ENCODE measurements around the gene PWWP2B. TPM values are rescaled to one million over a fixed set of nuclear protein-coding genes. Genes with fewer than 3 reads are reported as not detected.

Gene PWWP2B
- total RNA-seq, 2 experiments from 2014 or later, result 3.5 to 3.8 TPM

DNA sequence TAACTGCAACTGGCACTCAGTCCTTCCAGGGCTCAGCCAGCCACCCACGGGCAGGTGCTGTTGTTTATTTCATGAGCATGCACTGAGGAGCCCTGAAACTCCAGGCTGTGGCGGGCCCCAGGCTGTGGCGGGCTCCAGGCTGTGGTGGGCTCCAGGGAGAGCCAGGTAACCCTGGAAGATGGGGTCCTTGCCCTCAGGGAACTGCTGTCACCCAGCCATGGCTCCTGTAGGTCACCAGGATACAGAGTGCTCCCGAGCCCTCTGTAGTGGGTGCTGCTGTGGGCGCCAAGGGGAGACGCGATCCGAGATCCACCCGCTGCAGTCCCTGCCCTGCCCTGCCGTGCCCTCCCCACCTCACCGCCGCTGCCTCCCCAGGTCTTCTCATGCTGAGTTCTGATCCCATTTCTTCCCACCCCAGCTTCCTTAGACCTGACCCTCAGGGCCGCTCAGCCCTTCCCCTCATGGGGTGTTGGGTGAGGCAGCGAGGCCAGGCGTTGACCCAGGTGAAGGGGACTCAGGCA, 35.4 kb upstream of the PWWP2B start:
- ChIA-PET CTCF (interaction anchor here (1.3 to 1.5 kb wide), 2 partner anchors 12 to 142 kb away, joined by 3 to 4 read pairs; no protein-coding TSS in a partner anchor), POLR2A (no interaction called here)

DNA sequence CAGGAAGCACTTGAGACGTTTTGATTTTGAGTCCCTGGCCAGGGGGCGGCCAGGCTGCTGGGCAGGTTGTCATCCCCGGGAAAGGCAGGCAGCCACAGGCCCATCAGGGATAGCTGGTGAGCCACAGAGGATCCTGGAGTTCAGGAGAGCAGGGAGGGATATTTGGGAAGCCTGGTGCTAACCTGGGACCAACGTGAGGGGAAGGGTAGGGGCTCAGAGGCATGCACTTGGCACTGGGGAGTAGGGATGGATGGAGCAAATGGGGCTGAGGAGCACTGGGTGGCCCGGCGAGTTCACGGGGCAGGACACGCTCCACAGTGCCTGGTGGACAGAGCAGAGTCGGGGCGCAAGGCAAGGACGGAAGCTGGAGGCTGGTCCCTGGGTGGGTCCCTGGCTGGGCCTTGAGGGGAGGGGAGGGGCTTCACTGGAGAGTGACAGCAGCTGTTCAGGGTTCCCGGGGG, 34.8 kb upstream of the PWWP2B start:
- ChIA-PET CTCF (no interaction called here), POLR2A (no interaction called here)

DNA sequence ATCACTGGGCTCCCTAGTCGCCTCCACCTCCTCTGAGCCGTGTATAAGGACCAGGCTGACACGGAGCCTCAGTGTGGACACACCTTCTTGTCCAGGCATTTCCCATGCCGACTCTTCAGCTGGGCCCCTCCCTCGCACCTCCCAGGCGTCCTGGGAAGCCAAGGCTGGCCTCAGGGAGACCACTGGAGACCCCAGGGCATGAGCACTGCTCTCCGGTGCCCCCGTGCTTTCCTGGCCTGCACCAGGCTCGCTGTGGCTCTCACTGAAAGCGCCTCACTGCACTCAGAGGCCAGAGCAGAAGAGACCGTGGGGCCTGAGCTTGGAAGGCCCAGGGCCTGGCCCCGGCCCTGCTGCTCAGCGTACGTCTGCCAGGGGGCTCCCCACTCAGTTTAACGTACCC, 33.6 kb upstream of the PWWP2B start:
- ChIA-PET CTCF (no interaction called here), POLR2A (no interaction called here)

DNA sequence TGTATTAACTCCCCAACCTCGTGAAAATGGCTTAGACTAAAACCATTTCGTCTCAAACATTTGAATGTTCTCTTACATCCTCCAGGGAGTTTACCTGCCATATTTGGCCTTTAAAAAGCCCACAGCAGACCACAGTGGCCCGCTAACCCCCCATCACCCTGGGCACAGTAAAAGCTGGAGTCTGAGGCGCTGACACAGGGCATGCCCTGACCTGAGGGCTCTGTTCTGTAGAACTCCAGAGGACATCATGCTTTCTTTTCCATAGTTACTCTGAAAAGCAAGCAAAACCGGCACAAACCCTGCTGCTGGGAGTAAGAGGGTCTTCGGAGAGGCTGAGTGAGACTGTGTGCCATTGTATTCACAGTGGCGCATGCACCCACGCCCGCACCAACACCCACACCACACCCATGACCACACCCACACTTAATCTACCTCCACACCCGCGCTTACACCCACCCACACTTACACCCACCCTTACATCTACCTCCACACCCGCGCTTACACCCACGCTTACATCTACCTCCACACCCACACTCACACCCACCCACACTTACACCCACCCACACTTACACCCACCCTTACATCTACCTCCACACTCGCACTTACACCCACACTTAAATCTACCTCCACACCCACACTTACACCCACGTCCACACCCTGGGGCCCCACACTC, 32.9 kb upstream of the PWWP2B start:
- POLR2A ChIA-PET, result no interaction called here
- CTCF ChIA-PET, result interaction anchor here (0.6 kb wide), 1 partner anchor 1086 kb away, joined by 3 read pairs; no protein-coding TSS in a partner anchor

DNA sequence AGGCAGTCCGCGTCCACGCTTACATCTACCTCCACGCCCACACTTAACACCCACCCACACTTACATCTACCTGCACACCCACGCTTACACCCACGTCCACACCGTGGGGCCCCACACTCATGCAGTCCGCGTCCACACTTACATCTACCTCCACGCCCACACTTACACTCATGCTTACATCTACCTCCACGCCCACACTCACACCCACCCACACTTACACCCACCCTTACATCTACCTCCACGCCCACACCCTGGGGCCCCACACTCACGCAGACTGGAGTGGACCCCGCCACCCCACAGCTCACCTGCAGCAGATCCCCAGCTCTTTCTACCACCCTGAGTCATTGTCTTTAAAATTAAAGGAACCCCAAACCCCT, 32.4 kb upstream of the PWWP2B start:
- CTCF ChIA-PET, result interaction anchor here (0.6 kb wide), 1 partner anchor 1085 kb away, joined by 3 read pairs; no protein-coding TSS in a partner anchor
- POLR2A ChIA-PET, result no interaction called here

DNA sequence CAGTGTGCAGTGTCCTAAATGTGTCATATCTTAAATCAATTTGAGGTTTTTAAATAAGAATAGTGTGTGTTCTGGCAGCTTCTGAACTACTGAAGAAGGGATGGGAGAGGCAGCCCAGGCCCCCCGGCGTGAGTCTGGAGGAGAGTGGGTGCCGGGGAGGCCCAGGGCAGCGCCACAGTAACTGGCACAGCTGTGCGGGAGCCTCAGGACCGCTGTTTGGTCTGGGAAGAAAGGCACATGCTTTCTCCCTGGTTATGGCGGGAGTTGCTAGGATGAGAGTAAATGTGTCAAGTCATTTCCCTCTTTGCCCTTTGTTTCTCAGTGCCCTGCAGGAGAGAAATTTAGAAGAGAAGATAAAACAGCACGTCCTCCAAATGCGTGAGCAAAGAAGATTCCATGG, 31.9 kb upstream of the PWWP2B start:
- ChIA-PET CTCF (no interaction called here), POLR2A (no interaction called here)

DNA sequence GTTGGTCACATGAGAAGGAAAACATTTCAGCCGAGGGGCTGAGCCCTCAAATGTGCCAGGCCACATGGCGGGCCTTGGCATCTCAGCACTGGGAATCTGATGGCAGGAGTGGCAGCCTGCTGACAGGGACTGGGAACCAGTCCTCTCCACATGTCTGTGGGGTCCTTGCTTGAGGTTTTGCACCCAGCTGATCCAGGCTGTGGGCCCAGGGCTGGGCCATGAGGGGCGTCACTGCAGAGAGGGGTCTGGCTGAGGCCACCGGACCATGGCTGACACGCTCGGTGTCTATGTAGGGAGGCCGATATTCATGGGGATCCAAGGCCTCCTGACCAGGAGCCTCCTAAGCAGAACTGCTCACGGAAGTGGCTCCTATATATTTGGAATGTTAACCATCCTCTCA, 31.0 kb upstream of the PWWP2B start:
- CTCF ChIA-PET, result no interaction called here
- POLR2A ChIA-PET, result no interaction called here

DNA sequence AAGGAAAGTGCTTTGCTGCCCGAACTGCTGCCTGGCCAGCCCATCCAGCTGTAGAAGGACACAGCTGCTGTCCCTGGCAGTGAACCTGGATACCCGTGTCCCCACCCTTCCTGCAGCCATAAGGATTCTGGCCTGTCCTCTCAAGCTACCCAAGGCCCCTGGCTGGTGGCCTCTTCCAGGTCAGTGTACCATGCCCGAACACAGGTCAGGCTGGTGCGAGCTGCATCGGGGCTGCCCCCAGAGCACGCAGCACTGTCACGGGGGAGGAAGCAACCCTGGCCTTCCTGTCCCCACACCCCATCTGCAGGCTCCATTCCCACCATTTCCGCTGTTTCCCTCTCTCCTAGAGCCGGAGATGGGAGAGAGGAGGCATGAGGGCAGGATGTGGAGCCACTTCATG, 30.5 kb upstream of the PWWP2B start:
- ChIA-PET POLR2A (no interaction called here), CTCF (no interaction called here)

DNA sequence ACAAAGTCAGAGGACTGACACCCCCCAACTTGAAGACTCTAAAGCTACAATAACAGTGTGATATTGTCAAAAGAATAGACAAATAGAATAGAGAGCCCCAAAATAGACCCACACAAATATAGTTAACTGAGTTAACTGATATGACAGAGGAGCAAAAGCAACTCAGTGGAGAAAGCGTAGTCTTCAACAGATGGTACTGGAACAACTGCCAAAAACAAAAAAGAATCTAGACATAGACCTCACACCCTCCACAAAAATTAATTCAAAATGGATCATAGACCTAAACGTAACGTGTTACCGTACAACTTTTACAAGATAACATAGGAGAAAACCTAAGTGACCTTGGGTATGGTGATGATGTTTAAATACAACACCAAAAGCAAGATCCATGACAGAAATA, 28.6 kb upstream of the PWWP2B start:
- ChIA-PET CTCF (no interaction called here), POLR2A (no interaction called here)

DNA sequence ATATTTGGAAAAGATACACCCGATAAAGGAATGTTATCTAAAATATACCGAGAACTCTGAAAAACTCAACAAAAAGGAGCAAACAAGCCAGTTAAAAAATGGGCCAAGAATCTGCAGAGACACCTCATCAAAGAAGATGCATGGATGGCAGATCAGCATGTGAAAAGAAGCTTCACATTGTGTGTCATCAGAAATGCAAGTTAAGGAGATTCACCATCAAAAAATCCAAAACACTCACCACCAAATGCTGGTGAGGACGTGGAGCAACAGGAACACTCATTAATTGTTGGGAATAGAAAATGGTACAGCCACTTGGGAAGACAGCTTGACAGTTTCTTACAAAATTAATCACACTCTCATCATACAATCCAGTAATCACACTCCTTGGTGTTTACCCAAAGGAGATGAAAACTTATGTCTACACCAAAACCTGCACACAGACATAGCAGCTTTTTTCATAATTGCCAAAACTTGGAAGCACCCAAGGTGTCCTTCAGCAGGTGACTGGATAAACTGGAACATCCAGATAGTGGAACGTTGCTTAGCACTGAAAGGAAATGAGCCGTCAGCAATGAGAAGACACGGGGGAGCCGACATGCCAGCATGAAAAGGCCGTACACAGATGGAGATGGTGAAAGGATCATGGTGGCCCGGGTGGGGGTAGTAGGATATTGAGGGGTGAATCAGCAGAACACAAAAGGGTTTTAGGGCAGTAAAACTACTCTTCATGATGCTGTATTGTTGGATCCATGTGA, 27.9 kb upstream of the PWWP2B start:
- POLR2A ChIA-PET, result no interaction called here
- CTCF ChIA-PET, result no interaction called here

DNA sequence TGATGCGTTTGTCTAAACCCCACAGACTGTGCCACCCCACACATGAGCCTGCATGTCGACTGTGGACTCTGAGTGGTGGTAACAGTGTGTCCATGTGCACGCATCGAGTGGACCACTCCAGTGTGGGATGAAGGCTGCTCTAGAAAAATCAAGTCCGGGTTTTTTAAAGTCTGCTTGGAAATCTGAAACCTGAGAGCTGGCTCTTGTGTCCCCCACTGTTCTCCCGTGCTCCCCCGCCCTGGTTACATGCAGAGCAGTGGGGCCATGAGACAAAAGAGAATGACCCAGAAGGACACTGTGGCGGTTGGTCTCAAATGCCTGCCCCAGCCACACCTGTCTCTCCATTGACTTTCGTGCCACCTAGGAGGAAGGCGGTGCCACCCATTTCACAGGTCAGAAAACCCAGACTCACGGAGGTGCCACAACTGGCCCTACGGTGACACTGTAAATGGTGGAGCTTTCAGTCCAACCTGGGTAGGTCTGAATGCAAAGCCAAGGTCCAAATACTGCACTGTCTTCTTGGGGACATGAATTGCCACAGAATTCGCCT, 27.3 kb upstream of the PWWP2B start:
- POLR2A ChIA-PET, result no interaction called here
- CTCF ChIA-PET, result no interaction called here

DNA sequence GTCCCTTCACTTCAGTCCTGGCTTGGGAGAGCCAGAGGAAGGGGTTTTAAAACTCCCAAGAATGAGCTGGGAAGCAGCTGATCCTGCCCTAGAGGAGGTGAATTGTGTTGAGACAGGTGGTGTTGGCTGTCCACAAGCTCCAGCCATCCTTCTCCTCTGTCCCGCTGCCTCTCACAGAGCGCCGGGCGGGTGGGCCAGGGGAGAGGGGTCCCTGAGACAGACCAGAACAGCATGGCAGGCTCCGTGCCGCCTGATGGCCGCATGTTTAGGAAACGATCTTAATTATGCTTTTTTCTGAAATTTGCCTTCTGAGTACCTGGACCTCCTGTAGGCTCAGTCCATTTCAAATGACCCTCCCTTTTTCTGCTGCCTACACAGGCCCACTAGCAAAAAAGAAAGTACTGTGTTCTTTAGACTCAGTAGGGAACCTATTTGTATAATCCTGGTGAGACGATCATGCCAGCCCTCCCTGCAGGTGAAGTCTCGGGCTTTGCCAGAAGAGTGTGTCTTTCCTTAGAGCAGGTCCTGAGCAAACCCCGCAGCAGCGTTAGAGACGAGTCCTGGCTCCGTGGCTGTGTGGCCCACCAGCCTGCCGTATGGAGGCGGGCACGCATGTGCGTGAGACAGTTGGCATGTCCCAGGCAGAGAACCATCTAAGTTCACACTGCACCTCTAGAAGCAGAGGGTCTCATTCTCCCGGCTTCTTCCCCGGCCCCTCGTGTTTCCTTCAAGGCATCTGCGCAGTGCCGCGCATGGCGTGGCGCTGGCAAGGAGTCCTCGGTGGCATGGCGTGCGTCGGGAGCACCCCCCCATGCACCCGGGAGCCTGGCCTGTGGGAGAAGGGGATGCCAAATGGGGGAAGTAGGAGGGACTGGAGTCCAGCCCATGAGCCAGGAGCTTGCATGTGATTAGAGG, 26.3 kb upstream of the PWWP2B start:
- POLR2A ChIA-PET, result no interaction called here
- CTCF ChIA-PET, result no interaction called here

DNA sequence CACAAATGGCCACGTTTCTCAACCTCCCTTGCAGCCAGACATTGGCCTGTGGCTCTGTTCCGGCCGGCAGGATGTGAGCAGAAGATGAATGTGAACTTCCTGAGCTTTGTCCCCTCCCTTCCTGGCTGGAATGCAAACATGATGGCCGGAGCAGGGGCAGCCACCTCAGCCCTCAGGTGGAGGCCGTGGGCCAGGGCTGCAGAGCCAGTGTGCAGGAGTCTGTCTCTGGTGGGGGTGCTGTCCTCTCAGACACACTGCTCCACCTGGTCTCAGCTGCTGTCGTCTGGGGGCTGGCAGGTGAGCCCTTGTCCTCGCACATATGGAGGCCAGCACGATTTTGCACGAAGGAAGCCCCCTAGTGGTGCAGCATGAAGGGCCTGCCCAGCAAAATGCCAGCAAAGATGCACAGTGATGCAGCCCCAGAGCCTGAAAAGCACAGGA, 25.3 kb upstream of the PWWP2B start:
- CTCF ChIA-PET, result no interaction called here
- POLR2A ChIA-PET, result no interaction called here

DNA sequence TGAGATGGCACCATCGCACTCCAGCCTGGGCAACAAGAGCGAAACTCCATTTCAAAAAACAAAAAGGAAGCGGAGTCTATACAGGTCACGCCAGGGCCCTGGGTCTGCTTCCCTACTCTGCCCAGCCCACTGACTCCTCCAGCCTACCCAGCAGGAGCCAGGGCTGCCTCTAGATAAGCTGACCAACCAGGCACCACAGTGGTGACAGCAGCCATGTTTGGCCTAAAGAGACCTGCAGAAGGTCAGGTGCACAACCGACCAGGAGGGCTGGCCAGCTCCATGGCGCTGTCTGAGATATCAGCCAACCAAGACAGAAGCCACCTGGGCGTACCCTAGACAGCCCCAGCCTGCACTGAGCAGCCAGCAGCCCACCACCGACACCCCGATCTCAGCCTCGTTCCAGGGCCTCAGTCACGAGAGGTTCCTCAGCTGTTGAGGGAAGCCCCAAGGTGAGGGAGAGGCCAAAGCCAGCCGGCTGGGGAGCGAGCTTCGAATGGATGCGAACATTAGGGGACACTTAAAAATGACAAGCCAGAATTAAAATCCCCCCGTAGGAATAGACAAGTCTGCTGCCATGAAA, 24.4 kb upstream of the PWWP2B start:
- ChIA-PET POLR2A (no interaction called here), CTCF (interaction anchor here (1.1 to 1.2 kb wide), 2 partner anchors 22 to 82 kb away, joined by 3 read pairs; no protein-coding TSS in a partner anchor)

DNA sequence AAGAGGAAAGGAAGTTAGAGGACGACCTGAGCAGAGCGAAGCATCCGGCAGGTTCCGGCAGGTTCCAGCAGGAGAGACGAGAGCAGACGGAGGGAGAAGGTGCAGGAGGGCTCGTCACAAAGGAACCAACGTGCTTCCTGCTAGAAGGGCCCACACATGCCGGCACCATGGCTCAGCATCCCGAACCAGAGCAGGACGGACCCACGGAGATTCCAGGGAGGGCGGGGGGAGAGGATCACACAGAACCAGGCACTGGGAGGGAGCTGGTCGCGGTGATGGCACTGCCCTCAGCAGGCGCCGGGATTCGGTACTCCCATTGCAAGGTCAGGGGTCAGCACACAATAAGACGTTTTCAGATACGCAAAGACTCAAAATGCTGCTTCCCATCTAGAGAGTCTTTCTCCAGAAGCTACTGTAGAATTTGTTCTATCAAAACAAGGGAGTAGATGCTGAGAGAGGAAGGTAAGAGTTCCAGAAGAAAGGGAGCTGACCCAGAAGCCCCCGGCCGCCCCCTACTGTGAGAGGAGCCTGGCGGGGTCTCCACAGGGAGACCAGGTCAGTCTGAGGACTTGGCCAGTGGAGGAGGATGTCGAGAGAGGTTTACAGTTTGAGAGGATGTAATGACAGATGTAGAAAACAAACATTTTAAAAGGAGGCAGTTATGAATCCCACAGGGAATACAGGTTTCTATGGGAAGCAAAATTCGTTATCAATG, 23.6 kb upstream of the PWWP2B start:
- ChIA-PET POLR2A (no interaction called here), CTCF (interaction anchor here (1.1 to 1.2 kb wide), 2 partner anchors 22 to 81 kb away, joined by 3 read pairs; no protein-coding TSS in a partner anchor)

DNA sequence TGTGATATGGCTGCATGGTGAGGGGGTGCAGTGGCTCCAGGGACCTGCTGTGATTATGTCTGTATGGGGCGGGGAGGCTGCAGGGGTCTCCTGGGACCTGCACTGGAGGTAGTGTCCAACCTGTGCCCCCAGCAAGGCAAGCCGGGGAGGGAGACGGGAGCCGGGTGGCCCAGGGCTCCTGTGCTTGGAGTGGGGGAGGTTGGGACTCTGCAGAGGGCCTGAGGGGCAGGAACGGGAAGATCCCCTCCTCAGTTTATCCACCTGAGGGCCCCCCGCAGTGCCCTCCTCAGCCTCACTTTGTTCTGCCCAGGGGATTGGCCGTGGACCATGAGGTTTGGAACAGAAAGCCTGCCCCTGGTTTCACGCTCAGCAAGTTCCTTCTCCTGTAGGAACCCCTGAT, 22.8 kb upstream of the PWWP2B start:
- CTCF ChIA-PET, result no interaction called here

DNA sequence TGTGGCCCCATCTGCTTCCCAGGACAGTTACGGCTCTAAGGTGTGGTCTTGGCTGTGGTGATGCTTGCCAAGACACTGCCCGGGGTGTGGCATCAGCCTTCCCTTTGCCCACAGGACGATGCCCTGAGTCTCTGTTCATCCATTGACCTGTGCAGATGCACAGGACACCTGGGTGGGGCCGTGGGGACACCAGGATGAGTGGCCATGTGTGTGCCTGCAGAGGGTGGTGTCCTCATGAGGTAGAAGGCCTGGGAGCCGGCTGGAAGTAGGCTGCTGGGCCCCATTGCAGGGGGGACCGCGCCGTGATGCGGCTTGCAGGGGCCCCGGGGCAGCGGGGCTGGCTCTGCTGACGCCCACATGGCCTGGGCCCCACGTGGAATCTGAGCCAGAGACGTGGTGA, 22.4 kb upstream of the PWWP2B start:
- POLR2A ChIA-PET, result no interaction called here
- CTCF ChIA-PET, result no interaction called here

More for the DNA sequence above, 22.8 kb upstream of the PWWP2B start:
- POLR2A ChIA-PET, result no interaction called here

DNA sequence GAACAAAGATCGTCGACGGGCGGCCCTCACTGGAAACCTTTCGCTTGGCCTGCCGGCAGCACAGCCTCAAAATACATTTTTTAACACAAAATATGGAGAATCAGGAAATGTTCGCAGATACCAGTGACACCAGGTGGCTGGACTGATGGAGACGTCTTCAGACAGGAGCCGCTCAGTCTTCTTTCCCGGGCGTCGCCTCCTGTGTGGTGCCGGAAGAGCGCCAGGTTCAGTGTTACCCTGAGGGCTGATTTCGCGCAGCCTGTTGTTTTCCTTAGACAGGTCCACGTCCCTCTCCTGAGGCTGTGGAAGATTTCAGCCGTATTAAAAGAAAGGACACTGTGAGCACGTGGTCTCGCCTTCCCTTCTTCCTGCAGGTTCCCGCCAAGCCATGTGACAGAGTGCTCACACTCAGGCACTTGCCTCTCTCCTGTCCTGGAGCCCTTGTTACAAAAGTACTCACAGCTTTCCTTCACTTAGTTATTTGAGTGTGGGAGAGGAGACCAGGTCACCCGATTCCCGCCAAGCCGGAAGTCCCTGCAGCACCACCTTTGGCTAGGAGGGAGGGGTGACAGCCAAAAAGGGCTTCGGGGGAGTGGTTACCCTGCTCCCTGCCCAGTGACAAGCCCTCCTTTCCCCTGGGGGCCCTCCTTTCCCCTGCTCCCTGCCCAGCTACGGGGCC, 21.7 kb upstream of the PWWP2B start:
- CTCF ChIA-PET, result no interaction called here
- POLR2A ChIA-PET, result no interaction called here
